GM23338 (cell line): ENCODE measurements around the gene LRRIQ4. TPM values are rescaled to one million over a fixed set of nuclear protein-coding genes. Genes with fewer than 3 reads are reported as not detected.
A peak's percentile ranks its signal among the peaks of the same experiment; 100 is the strongest.

ENCODE experiments used
- ATAC-seq: fragments of 200-7000 bp; cut with Tn5 transposase; 3 replicates; pipeline ENCODE4 v1.9.1; 2020
- DNase-seq: peaks from one replicate; pipeline ENCODE4 v3.0.0-alpha.2; 2015; ENCODE audit warnings: low spot score
- H2AFZ ChIP-seq: fragments of 200-600 bp; sonication (generic); 2 replicates; pipeline ENCODE4 v1.8.0; 2016; ENCODE audit warnings: antibody characterized with exemption, mild to moderate bottlenecking, moderate library complexity
- H3F3A ChIP-seq: fragments of 200-600 bp; sonication (generic); replicated peaks from 2 replicates; pipeline ENCODE4 v1.8.0; 2017; ENCODE audit warnings: antibody characterized with exemption, mixed run types, low read depth
- H3K27ac ChIP-seq: fragments of 200-600 bp; sonication (generic); 2 replicates; pipeline ENCODE4 v1.6.1; 2016; ENCODE audit warnings: low read depth
- H3K27me3 ChIP-seq: fragments of 200-600 bp; sonication (generic); 2 replicates; pipeline ENCODE4 v1.8.0; 2016; ENCODE audit warnings: mild to moderate bottlenecking, mixed run types, moderate library complexity; ENCODE audit not compliant: insufficient read depth
- H3K36me3 ChIP-seq: fragments of 200-600 bp; sonication (generic); 2 replicates; pipeline ENCODE4 v1.8.0; 2016; ENCODE audit warnings: mild to moderate bottlenecking; ENCODE audit not compliant: insufficient read depth
- H3K4me1 ChIP-seq: fragments of 200-600 bp; sonication (generic); 2 replicates; pipeline ENCODE4 v1.8.0; 2016; ENCODE audit warnings: mild to moderate bottlenecking, moderate library complexity; ENCODE audit not compliant: insufficient read depth
- H3K4me2 ChIP-seq: fragments of 200-600 bp; sonication (generic); 2 replicates; pipeline ENCODE4 v1.7.1; 2017; ENCODE audit warnings: mixed run types
- H3K4me3 ChIP-seq: fragments of 200-600 bp; sonication (generic); 2 replicates; pipeline ENCODE4 v1.6.1; 2016; ENCODE audit warnings: mixed run types
- H3K79me2 ChIP-seq: fragments of 200-600 bp; sonication (generic); replicated peaks from 2 replicates; pipeline ENCODE4 v1.8.0; 2017; ENCODE audit warnings: mild to moderate bottlenecking; ENCODE audit not compliant: insufficient read depth
- H3K9me2 ChIP-seq: fragments of 200-600 bp; sonication (generic); 2 replicates; pipeline ENCODE4 v1.8.0; 2017; ENCODE audit not compliant: insufficient read depth
- H4K20me1 ChIP-seq: fragments of 200-600 bp; sonication (generic); replicated peaks from 2 replicates; pipeline ENCODE4 v1.8.0; 2017; ENCODE audit warnings: mild to moderate bottlenecking; ENCODE audit not compliant: insufficient read depth
- H3K27ac Mint-ChIP-seq: 2 replicates; pipeline ENCODE4 v1.8.0; 2020; ENCODE audit warnings: inconsistent platforms, mild to moderate bottlenecking, moderate library complexity, mixed read lengths
- H3K27me3 Mint-ChIP-seq: 3 replicates; pipeline ENCODE4 v1.8.0; 2022; ENCODE audit warnings: low read depth, mild to moderate bottlenecking, moderate library complexity, mixed read lengths, inconsistent platforms; ENCODE audit not compliant: insufficient read depth, poor library complexity
- H3K36me3 Mint-ChIP-seq: 3 replicates; pipeline ENCODE4 v1.8.0; 2021; ENCODE audit warnings: low read depth, mild to moderate bottlenecking, inconsistent platforms, moderate library complexity, mixed read lengths
- H3K4me1 Mint-ChIP-seq: 3 replicates; pipeline ENCODE4 v1.8.0; 2020; ENCODE audit warnings: mild to moderate bottlenecking, inconsistent platforms, mixed read lengths
- H3K4me3 Mint-ChIP-seq: 3 replicates; pipeline ENCODE4 v1.8.0; 2021; ENCODE audit warnings: moderate library complexity, mild to moderate bottlenecking, inconsistent platforms, mixed read lengths
- H3K9me3 Mint-ChIP-seq: 3 replicates; pipeline ENCODE4 v1.8.0; 2020; ENCODE audit warnings: moderate library complexity, mild to moderate bottlenecking, inconsistent platforms, mixed read lengths
- CREB1 ChIP-seq: fragments of 250-450 bp; sonication (Bioruptor Pico); IDR thresholded peaks from 2 replicates; pipeline ENCODE4 v1.5.0; 2020; ENCODE audit warnings: low read depth, mild to moderate bottlenecking, moderate library complexity
- ZNF331 ChIP-seq: fragments of 250-450 bp; sonication (Bioruptor Pico); IDR thresholded peaks from 2 replicates; pipeline ENCODE4 v1.5.0; 2020; ENCODE audit warnings: low read depth, mild to moderate bottlenecking, moderate library complexity
- ZNF462 ChIP-seq: fragments of 250-450 bp; sonication (Bioruptor Pico); IDR thresholded peaks from 2 replicates; pipeline ENCODE4 v1.5.0; 2020; ENCODE audit warnings: mild to moderate bottlenecking, moderate library complexity
- polyA plus RNA-seq: library from polyadenylated mRNA; unstranded; fragments of >200 nt; fragmentation: Nextera tagmentation; extraction: Ambion mirVana; gene quantifications from 2 replicates; pipeline ENCODE4 v1.2.1, GENCODE V29; 2016
- total RNA-seq: library from RNA; depleted of rRNA; stranded (reverse); fragments of >200 nt; shearing (Covaris generic); gene quantifications from 2 replicates; pipeline ENCODE4 v1.2.3, GENCODE V29; 2014

LRRIQ4 gene
- total and polyA plus RNA-seq, 2 experiments from 2014 or later: 0.29 TPM; not detected in 1

GRCh38 chr3:169855514-169855913 is 42.8 kb downstream of the LRRIQ4 start (continued):
- no peak for TF ChIP-seq ZNF462 (CRISPR knock-in tag)

GRCh38 chr3:169857811-169858210 is 45.1 kb downstream of the LRRIQ4 start:
- Mint-ChIP-seq H3K27ac (no peak overlapping the region), H3K36me3 (no peaks in the 10 kb centered on the region), H3K9me3 (no peaks in the 10 kb centered on the region), H3K27me3 (peaks cover under 1% of the 10 kb centered on the region), H3K4me1 (peaks cover 10% of the 10 kb centered on the region), H3K4me3 (no peak overlapping the region)
- H4K20me1 ChIP-seq: no peaks in the 10 kb centered on the region
- H3K4me2 ChIP-seq: no peak overlapping the region
- no peaks in the 10 kb centered on the region for H3K79me2 ChIP-seq
- H3K9me2 ChIP-seq: no peaks in the 10 kb centered on the region
- no peaks in the 10 kb centered on the region for H3K36me3 ChIP-seq
- H3K27me3 ChIP-seq: no peaks in the 10 kb centered on the region
- no peaks in the 10 kb centered on the region for H3F3A ChIP-seq
- ATAC-seq (no peak), DNase-seq (no peak)
- no peak overlapping the region for H2AFZ ChIP-seq
- no peak for TF ChIP-seq ZNF331 (CRISPR knock-in tag)
- TF ChIP-seq CREB1: no peak
- H3K4me1 ChIP-seq: peaks cover 9% of the 10 kb centered on the region; the same call in 1 of the 2 replicates
- no peak overlapping the region for H3K4me3 ChIP-seq
- H3K27ac ChIP-seq: no peak overlapping the region

- ATAC-seq (peak; percentile 91), DNase-seq (peak; percentile 79)
- H3K36me3 ChIP-seq: no peaks in the 10 kb centered on the region
- H2AFZ ChIP-seq: peak overlapping the region; percentile 9; the same call in 1 of the 2 replicates
- no peak overlapping the region for H3K4me3 ChIP-seq
- no peaks in the 10 kb centered on the region for H3F3A ChIP-seq
- H3K4me2 ChIP-seq: peak overlapping the region; percentile 37; the same call in 1 of the 2 replicates
- H3K4me1 ChIP-seq: peaks cover 9% of the 10 kb centered on the region; the same call in 1 of the 2 replicates
- H3K27me3 ChIP-seq: no peaks in the 10 kb centered on the region
- H3K36me3 Mint-ChIP-seq: no peaks in the 10 kb centered on the region
- H3K79me2 ChIP-seq: no peaks in the 10 kb centered on the region
- H3K4me3 Mint-ChIP-seq: no peak overlapping the region
- H3K27me3 Mint-ChIP-seq: peaks cover 4% of the 10 kb centered on the region
- no peak overlapping the region for H3K27ac Mint-ChIP-seq
- no peaks in the 10 kb centered on the region for H4K20me1 ChIP-seq
- H3K9me2 ChIP-seq: no peaks in the 10 kb centered on the region
- peaks cover 13% of the 10 kb centered on the region for H3K4me1 Mint-ChIP-seq
- H3K27ac ChIP-seq: no peak overlapping the region
- no peaks in the 10 kb centered on the region for H3K9me3 Mint-ChIP-seq
- peak; percentile 86; the same call in 1 of the 2 replicates for TF ChIP-seq ZNF462 (CRISPR knock-in tag)
Observed at GRCh38 chr3:169861871-169862270, 49.2 kb downstream of the LRRIQ4 start.
